ENCODE measurements around the gene BPIFB1.

DNA sequence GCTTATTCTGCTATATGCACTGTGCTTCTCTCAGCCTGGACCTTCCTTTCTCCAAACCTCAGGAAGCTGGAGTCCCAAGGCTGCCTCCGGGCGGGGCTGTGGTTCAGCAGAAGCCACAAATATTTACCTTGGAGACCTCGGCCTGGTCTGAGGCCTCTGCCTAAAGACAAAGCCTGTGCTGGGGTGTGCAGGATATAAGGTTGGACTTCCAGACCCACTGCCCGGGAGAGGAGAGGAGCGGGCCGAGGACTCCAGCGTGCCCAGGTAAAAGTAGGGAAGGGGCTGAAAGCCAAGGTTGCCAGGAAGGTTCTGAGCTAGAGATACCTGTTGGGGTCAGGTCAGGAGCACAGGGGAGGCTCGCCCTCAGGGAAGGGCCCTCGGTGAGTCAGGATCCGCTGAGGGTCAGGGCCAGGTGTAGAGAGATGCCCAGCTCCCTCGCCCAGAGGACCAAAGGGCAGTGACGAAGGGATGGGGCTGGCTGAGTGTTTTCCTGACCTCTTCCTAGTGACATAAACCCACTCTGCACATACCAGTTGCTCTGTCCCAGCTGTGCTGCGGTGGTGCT is at the start of gene BPIFB1:
- TF ChIP-seq, protein P1, sequence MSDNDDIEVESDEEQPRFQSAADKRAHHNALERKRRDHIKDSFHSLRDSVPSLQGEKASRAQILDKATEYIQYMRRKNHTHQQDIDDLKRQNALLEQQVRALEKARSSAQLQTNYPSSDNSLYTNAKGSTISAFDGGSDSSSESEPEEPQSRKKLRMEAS (IDR thresholded peaks at IDR 0.05; ENCODE audit: insufficient read depth, insufficient read length): no peak
- TF ChIP-seq, protein P2, sequence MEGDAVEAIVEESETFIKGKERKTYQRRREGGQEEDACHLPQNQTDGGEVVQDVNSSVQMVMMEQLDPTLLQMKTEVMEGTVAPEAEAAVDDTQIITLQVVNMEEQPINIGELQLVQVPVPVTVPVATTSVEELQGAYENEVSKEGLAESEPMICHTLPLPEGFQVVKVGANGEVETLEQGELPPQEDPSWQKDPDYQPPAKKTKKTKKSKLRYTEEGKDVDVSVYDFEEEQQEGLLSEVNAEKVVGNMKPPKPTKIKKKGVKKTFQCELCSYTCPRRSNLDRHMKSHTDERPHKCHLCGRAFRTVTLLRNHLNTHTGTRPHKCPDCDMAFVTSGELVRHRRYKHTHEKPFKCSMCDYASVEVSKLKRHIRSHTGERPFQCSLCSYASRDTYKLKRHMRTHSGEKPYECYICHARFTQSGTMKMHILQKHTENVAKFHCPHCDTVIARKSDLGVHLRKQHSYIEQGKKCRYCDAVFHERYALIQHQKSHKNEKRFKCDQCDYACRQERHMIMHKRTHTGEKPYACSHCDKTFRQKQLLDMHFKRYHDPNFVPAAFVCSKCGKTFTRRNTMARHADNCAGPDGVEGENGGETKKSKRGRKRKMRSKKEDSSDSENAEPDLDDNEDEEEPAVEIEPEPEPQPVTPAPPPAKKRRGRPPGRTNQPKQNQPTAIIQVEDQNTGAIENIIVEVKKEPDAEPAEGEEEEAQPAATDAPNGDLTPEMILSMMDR (IDR thresholded peaks at IDR 0.05; ENCODE audit: extremely low read depth in 1 of 2, insufficient read depth in 1 of 2, low read depth in 1 of 2, low read length in 2 of 2): no peak
- TF ChIP-seq POLR2AphosphoS5 (IDR thresholded peaks at IDR 0.05; ENCODE audit: insufficient read depth, low read depth, low read length): no peak
- TF ChIP-seq MYC (IDR thresholded peaks at IDR 0.05; ENCODE audit: low read depth, low read length): no peak
- no peak for TF ChIP-seq POLR2A (IDR thresholded peaks at IDR 0.05; ENCODE audit: low read depth, low read length)
- TF ChIP-seq EZH2 (IDR thresholded peaks at IDR 0.05; ENCODE audit: borderline replicate concordance, low read depth, low read length, severe bottlenecking): no peak
- TF ChIP-seq JUN (IDR thresholded peaks at IDR 0.05; ENCODE audit: borderline replicate concordance, insufficient read depth, insufficient read length, low read depth): no peak
